ENCODE results near the gene ANKRD45. TPM values are rescaled to one million over a fixed set of nuclear protein-coding genes. Genes with fewer than 3 reads are reported as not detected.

ANKRD45 gene
- total RNA-seq, 1 experiment from 2014 or later = 2.2 TPM

DNA sequence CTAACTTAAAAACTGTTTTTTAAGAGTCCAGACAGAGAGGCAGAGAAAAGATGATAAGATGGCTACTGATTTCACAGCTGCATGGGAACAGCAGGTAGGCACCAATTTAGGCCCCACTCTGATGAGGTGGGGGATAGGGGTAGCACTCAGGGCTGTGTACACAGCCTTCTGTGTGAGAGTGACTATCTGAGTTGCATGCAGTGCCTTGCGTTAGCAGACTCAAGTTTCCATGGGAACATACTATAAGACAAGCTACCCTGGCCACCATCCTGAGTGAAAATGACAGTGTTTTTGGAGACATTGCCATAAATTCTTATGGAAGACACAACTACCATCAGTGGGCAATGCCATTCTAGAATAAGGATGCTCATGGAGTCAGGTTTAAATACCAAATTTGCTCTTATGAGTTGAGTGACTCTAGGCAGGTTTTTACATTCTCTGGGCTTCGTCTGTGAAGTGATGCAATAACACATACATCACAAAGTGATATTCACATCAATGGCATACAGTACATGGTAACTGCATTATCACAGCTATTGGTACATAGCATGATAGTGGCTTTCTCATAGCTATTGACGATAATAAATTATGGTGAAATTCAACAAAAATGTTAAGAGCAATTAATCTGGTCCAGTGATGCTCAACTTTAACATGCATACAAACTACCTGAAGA is 97.3 kb downstream of the ANKRD45 start (continued):
- TF ChIP-seq, protein P1, sequence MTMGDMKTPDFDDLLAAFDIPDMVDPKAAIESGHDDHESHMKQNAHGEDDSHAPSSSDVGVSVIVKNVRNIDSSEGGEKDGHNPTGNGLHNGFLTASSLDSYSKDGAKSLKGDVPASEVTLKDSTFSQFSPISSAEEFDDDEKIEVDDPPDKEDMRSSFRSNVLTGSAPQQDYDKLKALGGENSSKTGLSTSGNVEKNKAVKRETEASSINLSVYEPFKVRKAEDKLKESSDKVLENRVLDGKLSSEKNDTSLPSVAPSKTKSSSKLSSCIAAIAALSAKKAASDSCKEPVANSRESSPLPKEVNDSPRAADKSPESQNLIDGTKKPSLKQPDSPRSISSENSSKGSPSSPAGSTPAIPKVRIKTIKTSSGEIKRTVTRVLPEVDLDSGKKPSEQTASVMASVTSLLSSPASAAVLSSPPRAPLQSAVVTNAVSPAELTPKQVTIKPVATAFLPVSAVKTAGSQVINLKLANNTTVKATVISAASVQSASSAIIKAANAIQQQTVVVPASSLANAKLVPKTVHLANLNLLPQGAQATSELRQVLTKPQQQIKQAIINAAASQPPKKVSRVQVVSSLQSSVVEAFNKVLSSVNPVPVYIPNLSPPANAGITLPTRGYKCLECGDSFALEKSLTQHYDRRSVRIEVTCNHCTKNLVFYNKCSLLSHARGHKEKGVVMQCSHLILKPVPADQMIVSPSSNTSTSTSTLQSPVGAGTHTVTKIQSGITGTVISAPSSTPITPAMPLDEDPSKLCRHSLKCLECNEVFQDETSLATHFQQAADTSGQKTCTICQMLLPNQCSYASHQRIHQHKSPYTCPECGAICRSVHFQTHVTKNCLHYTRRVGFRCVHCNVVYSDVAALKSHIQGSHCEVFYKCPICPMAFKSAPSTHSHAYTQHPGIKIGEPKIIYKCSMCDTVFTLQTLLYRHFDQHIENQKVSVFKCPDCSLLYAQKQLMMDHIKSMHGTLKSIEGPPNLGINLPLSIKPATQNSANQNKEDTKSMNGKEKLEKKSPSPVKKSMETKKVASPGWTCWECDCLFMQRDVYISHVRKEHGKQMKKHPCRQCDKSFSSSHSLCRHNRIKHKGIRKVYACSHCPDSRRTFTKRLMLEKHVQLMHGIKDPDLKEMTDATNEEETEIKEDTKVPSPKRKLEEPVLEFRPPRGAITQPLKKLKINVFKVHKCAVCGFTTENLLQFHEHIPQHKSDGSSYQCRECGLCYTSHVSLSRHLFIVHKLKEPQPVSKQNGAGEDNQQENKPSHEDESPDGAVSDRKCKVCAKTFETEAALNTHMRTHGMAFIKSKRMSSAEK (CRISPR knock-in tag; IDR thresholded peaks at IDR 0.05; ENCODE audit: borderline replicate concordance) = no peak
- TF ChIP-seq, protein P2, sequence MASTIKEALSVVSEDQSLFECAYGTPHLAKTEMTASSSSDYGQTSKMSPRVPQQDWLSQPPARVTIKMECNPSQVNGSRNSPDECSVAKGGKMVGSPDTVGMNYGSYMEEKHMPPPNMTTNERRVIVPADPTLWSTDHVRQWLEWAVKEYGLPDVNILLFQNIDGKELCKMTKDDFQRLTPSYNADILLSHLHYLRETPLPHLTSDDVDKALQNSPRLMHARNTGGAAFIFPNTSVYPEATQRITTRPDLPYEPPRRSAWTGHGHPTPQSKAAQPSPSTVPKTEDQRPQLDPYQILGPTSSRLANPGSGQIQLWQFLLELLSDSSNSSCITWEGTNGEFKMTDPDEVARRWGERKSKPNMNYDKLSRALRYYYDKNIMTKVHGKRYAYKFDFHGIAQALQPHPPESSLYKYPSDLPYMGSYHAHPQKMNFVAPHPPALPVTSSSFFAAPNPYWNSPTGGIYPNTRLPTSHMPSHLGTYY (CRISPR knock-in tag; IDR thresholded peaks at IDR 0.05) = no peak

DNA sequence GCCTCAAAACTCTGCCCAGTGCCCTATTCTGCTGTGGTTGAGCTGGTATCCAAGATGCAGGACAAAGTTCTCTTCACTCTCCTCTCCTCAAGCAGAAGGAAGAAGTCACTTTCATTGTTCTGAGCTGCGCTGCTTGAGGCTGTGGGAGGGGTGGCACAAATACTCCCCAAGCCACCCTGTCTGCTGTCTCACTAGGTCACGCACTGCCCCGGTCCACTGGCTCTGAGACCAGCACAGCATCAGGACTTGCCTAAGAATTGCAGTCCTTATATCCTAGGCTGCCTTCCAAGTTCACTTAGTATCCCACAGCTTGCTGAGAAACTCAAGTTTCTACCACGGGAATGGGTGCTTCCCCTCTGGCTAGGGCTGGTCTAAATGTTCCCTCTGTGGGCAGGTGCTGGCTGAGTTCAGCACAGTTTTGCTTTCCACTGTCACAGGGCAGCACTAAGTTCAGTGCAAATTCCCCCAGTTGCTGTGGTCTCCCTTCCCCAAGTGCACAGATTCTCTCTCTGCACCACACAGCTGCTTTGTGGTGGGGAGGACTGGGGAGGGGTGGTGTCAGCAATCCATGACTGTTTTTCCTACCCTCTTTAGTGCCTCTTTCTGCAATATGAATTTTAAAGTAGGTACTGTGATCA is 99.2 kb downstream of the ANKRD45 start:
- Mint-ChIP-seq H3K27me3 (ENCODE audit: low read depth) (no peaks in the 10 kb centered on the region), H3K4me3 (no peak overlapping the region), H3K4me1 (no peaks in the 10 kb centered on the region), H3K27ac (no peak overlapping the region), H3K9me3 (peaks cover 23% of the 10 kb centered on the region), H3K36me3 (no peaks in the 10 kb centered on the region)
- ChIA-PET POLR2A (no interaction called here), CTCF (no interaction called here)
- DNase-seq (ENCODE audit: low spot score) (no peak), ATAC-seq (no peak)
- TF ChIP-seq ZNF263 (CRISPR knock-in tag; IDR thresholded peaks at IDR 0.05; ENCODE audit: low read depth) = no peak
- TF ChIP-seq MYBL2 (CRISPR knock-in tag; IDR thresholded peaks at IDR 0.05) = no peak
- no peak for TF ChIP-seq ELF4 (CRISPR knock-in tag; IDR thresholded peaks at IDR 0.05; ENCODE audit: low read depth)
- TF ChIP-seq HMGA2 (CRISPR knock-in tag; IDR thresholded peaks at IDR 0.05) = no peak
- no peak for TF ChIP-seq FOXJ3 (CRISPR knock-in tag; IDR thresholded peaks at IDR 0.05; ENCODE audit: borderline replicate concordance)
- no peak for TF ChIP-seq ZBTB21 (CRISPR knock-in tag; IDR thresholded peaks at IDR 0.05; ENCODE audit: borderline replicate concordance)
- TF ChIP-seq, protein P2 (CRISPR knock-in tag; IDR thresholded peaks at IDR 0.05) = no peak
- no peak for TF ChIP-seq EMX1 (CRISPR knock-in tag; IDR thresholded peaks at IDR 0.05)
- TF ChIP-seq SP1 (CRISPR knock-in tag; conservative IDR thresholded peaks at IDR 0.05) = no peak
- TF ChIP-seq, protein P3, sequence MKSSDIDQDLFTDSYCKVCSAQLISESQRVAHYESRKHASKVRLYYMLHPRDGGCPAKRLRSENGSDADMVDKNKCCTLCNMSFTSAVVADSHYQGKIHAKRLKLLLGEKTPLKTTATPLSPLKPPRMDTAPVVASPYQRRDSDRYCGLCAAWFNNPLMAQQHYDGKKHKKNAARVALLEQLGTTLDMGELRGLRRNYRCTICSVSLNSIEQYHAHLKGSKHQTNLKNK (CRISPR knock-in tag; IDR thresholded peaks at IDR 0.05) = no peak

DNA sequence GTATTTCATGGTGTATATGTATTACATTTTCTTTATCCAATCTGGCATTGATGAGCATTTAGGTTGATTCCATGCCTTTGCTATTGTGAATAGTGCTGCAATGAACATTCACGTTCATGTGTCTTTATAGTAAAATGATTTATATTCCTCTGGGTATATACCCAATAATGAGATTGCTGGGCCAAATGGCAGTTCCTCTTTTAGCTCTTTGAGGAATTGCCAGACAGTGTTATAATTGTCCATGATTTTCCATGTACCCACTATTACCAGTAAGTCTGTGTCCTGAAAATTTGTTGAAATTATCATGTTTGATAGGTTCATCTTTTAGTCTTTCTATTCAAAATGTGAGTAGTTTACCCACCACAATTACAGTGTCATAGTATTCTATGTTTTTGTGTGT is 101.2 kb downstream of the ANKRD45 start:
- H3K4me1 Mint-ChIP-seq = no peaks in the 10 kb centered on the region
- peaks cover 6% of the 10 kb centered on the region for H3K36me3 Mint-ChIP-seq
- H3K27ac Mint-ChIP-seq = no peak overlapping the region
- peaks cover 31% of the 10 kb centered on the region for H3K9me3 Mint-ChIP-seq
- POLR2A ChIA-PET = no interaction called here
- ATAC-seq (no peak), DNase-seq (ENCODE audit: low spot score) (no peak)
- no peaks in the 10 kb centered on the region for H3K27me3 Mint-ChIP-seq (ENCODE audit: low read depth)
- CTCF ChIA-PET = no interaction called here
- H3K4me3 Mint-ChIP-seq = no peak overlapping the region
- no peak for TF ChIP-seq ZNF138 (CRISPR knock-in tag; conservative IDR thresholded peaks at IDR 0.05)
- TF ChIP-seq TP53 (CRISPR knock-in tag; IDR thresholded peaks at IDR 0.05) = no peak
- TF ChIP-seq, protein P2 (CRISPR knock-in tag; IDR thresholded peaks at IDR 0.05) = no peak
- no peak for TF ChIP-seq SOX15 (CRISPR knock-in tag; IDR thresholded peaks at IDR 0.05)
- no peak for TF ChIP-seq NFYB (CRISPR knock-in tag; conservative IDR thresholded peaks at IDR 0.05; ENCODE audit: low read depth)
- no peak for TF ChIP-seq HMGA2 (CRISPR knock-in tag; IDR thresholded peaks at IDR 0.05)
- TF ChIP-seq, protein P4, sequence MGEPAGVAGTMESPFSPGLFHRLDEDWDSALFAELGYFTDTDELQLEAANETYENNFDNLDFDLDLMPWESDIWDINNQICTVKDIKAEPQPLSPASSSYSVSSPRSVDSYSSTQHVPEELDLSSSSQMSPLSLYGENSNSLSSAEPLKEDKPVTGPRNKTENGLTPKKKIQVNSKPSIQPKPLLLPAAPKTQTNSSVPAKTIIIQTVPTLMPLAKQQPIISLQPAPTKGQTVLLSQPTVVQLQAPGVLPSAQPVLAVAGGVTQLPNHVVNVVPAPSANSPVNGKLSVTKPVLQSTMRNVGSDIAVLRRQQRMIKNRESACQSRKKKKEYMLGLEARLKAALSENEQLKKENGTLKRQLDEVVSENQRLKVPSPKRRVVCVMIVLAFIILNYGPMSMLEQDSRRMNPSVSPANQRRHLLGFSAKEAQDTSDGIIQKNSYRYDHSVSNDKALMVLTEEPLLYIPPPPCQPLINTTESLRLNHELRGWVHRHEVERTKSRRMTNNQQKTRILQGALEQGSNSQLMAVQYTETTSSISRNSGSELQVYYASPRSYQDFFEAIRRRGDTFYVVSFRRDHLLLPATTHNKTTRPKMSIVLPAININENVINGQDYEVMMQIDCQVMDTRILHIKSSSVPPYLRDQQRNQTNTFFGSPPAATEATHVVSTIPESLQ (CRISPR knock-in tag; IDR thresholded peaks at IDR 0.05) = no peak
- TF ChIP-seq, protein P5, sequence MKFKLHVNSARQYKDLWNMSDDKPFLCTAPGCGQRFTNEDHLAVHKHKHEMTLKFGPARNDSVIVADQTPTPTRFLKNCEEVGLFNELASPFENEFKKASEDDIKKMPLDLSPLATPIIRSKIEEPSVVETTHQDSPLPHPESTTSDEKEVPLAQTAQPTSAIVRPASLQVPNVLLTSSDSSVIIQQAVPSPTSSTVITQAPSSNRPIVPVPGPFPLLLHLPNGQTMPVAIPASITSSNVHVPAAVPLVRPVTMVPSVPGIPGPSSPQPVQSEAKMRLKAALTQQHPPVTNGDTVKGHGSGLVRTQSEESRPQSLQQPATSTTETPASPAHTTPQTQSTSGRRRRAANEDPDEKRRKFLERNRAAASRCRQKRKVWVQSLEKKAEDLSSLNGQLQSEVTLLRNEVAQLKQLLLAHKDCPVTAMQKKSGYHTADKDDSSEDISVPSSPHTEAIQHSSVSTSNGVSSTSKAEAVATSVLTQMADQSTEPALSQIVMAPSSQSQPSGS (CRISPR knock-in tag; IDR thresholded peaks at IDR 0.05; ENCODE audit: borderline replicate concordance, low read depth) = no peak
- TF ChIP-seq ETV6 (CRISPR knock-in tag; IDR thresholded peaks at IDR 0.05) = no peak
- TF ChIP-seq, protein P6, sequence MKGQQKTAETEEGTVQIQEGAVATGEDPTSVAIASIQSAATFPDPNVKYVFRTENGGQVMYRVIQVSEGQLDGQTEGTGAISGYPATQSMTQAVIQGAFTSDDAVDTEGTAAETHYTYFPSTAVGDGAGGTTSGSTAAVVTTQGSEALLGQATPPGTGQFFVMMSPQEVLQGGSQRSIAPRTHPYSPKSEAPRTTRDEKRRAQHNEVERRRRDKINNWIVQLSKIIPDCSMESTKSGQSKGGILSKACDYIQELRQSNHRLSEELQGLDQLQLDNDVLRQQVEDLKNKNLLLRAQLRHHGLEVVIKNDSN (CRISPR knock-in tag; IDR thresholded peaks at IDR 0.05) = no peak

Data from WTC11 (cell line).